Mucosa of gallbladder (tissue), 1 donor: ENCODE results near the gene SCAND1. TPM values are rescaled to one million over a fixed set of nuclear protein-coding genes. Genes with fewer than 3 reads are reported as not detected.
"Not testable (repeated sequence)": the region's sequence is repeated elsewhere in the genome, so short reads cannot be mapped to it uniquely, and the experiment has no call there.

Experiments used
- DNase-seq: peaks from one replicate; pipeline ENCODE4 v3.0.0-alpha.2; 2020; ENCODE audit warnings: low spot score
- total RNA-seq: library from RNA; stranded (reverse); gene quantifications from one replicate; pipeline ENCODE4 v1.2.1, GENCODE V29; 2021
- donor health status: DM: no; HTN: no; CAD: no.

The SCAND1 gene
- total RNA-seq, 1 donor from 2014 or later = 92.7 TPM

DNA sequence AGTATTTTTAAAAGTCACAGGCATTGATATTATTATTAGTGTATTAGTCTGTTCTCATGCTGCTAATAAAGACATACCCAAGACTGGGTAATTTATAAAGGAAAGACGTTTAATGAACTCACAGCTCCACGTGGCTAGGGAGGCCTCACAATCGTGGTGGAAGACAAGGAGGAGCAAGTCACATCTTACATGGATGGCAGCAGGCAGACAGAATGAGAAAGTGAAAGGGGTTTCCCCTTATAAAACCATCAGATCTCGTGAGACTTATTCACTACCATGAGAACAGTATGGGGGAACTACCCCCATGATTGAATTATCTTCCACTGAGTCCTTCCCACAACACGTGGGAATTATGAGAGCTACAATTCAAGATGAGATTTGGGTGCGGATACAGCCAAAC, 5.0 kb upstream of the SCAND1 start:
- DNase-seq = not testable (repeated sequence)

- no peak for DNase-seq
Measured at GRCh38 chr20:35956616-35957015, 2.3 kb upstream of the SCAND1 start.

GRCh38 chr20:35954907-35955251, 577 bp upstream of the SCAND1 start:
- no peak for DNase-seq

GRCh38 chr20:35953387-35954199, 709 bp downstream of the SCAND1 start:
- peak; percentile 27 for DNase-seq

- DNase-seq = no peak
Measured at GRCh38 chr20:35952480-35953386, 1.6 kb downstream of the SCAND1 start.

- DNase-seq = not testable (repeated sequence)
Measured at GRCh38 chr20:35952080-35952479, 2.2 kb downstream of the SCAND1 start.

- DNase-seq = no peak
Measured at GRCh38 chr20:35950093-35950492, 4.2 kb downstream of the SCAND1 start.

DNA sequence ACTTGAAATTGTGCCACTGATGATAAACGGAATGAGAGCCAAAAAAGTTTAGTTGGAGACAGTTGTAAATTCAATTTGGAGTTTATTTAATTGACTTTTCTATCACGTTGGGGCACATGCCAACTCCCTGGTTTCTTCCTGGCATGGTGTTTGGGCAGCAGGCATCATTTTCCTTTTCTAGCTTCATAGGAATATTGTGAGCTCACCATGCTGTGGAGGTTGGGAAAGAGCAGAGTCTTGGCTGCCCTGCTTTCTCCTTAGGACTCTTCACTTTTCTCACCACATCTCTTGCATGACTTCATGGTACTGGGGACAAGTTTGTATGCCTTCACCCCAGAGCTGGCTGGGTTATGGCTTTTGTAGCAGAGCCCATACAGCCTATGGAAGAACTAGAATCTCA, 6.4 kb downstream of the SCAND1 start:
- DNase-seq = no peak

DNA sequence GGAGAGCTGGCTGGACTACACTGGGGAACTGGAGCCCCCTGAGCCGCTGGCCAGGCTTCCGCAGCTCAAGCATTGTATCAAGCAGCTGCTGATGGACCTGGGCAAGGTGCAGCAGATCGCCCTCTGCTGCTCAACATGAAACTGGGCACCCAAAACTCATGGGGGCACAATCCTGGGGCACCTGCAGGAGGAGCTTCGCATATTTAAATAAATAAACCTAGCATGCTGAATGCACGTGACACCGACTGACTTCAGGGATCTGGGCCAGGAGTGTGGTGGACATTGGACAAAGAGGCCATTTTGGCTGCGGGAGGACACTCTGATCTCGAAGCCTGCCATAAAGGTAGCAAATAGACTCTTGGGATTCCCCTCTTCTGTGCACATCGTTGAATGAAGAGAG, 6.8 kb downstream of the SCAND1 start:
- DNase-seq = no peak

GRCh38 chr20:35942243-35942642, 12.1 kb downstream of the SCAND1 start:
- DNase-seq = no peak

GRCh38 chr20:35941620-35942019, 12.7 kb downstream of the SCAND1 start:
- DNase-seq = no peak

- no peak for DNase-seq
Measured at GRCh38 chr20:35939264-35939663, 15.0 kb downstream of the SCAND1 start.

DNA sequence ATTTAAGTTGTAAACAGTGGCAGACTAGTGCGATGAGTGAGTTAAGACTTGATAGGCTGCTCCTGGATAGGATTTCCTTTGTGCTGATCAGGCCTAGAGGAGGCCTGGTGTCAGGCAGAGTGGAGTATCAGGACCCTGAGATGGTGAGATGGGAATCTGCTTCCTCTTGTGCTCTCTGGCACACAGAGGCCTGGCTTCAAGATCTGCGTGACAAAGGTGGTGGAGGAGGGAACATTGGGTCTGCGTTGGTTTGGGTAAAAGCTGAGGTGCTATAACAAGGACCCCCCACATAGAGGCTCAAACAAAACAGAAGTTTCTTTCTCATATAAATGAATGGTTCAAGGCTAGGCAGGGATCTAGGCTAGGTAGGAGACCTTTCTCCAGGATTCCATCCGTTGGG, 20.3 kb downstream of the SCAND1 start:
- DNase-seq = no peak

DNA sequence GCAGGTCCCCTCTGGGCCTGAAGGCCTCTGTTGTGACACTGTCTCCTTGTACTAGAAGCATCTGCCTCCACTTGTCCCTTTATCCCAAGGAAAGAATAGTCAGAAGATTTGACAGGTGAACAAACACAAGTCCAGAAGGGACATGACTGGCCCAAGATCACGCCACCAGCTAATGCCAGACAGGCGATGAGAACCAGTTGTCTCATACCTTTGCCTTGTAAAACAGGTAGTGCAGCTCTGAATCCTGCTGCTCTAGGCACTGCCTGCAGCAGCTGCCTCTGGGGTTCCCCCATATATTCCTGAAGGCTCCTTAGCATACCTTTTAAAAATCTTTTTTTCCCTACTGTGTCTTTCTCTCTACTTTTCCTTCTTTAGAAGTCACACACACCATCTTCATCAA, 25.0 kb downstream of the SCAND1 start:
- DNase-seq = no peak

GRCh38 chr20:35920523-35920922, 33.8 kb downstream of the SCAND1 start:
- no peak for DNase-seq

- no peak for DNase-seq
Measured at GRCh38 chr20:35918021-35918420, 36.3 kb downstream of the SCAND1 start.

- DNase-seq = no peak
Measured at GRCh38 chr20:35917077-35917476, 37.2 kb downstream of the SCAND1 start.

- no peak for DNase-seq
Measured at GRCh38 chr20:35912881-35913280, 41.4 kb downstream of the SCAND1 start.

GRCh38 chr20:35910254-35910653, 44.0 kb downstream of the SCAND1 start:
- no peak for DNase-seq

- no peak for DNase-seq
Measured at GRCh38 chr20:35909796-35910195, 44.5 kb downstream of the SCAND1 start.

DNA sequence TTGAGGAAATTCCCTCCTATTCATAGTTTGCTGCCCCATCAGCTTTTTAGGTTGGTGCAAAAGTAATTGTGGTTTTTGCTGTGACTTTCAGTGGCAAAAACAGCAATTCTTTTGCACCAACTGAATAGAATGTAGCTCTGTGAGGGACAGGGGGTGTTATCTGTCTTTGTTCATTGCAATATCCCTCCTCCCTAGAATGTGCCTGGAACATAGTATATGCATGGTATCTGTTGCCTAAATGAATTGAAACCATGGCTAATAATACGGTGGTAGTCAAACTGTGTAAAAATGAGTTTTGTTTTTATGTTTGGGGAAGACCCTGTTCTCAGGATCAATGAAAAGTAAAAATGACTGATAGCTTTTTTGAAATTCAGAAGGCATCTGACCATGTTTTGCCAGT, 45.1 kb downstream of the SCAND1 start:
- no peak for DNase-seq

DNA sequence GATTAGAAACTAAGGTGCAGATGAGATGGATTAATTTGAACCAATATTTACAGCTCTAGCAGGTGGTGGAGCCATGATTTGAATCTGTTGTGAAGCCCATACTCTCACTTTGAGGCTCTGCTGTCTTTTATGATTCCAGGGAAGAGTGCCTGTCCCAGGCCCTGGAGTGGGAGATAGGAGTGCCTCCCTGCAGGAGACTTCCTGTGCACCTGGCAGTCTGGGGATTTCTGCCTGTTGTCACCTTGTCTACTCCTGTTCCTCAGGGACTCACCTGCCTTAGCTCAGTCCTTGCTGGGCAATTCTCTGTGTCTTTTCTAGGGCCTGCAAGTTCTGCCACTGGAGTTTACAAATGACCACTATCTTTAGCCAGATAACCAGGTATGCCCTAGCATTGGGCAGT, 46.3 kb downstream of the SCAND1 start:
- DNase-seq = no peak
